Upper lobe of left lung (tissue), 6 donors: ENCODE data around the gene ACTR1B. TPM values are rescaled to one million over a fixed set of nuclear protein-coding genes. Genes with fewer than 3 reads are reported as not detected.
"Not testable (repeated sequence)": the region's sequence is repeated elsewhere in the genome, so short reads cannot be mapped to it uniquely, and the experiment has no call there.

ENCODE experiments used
- ATAC-seq, 2 donors: fragments of 200-7000 bp; cut with Tn5 transposase; one replicate each; pipeline ENCODE4 v1.9.1; 2022; ENCODE audit warnings: mild to moderate bottlenecking in 2 of 2, moderate library complexity in 2 of 2; ENCODE audit not compliant: low FRiP score in 2 of 2
- DNase-seq, 2 donors: peaks; one replicate each; pipeline ENCODE4 v3.0.0-alpha.2; 2019 to 2020
- H3K27ac ChIP-seq, 4 donors: fragments of 200-600 bp; sonication (generic); one replicate each; pipeline ENCODE4 v1.5.1; 2016 to 2019
- H3K27me3 ChIP-seq, 4 donors: fragments of 200-600 bp; sonication (generic); one replicate each; pipeline ENCODE4 v1.5.1; 2017 to 2019
- H3K36me3 ChIP-seq, 4 donors: fragments of 200-600 bp; sonication (generic); one replicate each; pipeline ENCODE4 v1.5.1; 2016 to 2019
- H3K4me1 ChIP-seq, 4 donors: fragments of 200-600 bp; sonication (generic); one replicate each; pipeline ENCODE4 v1.5.1; 2018 to 2019
- H3K4me3 ChIP-seq, 4 donors: fragments of 200-600 bp; sonication (generic); one replicate each; pipeline ENCODE4 v1.5.1; 2017 to 2019; ENCODE audit warnings: mild to moderate bottlenecking in 2 of 4, moderate library complexity in 1 of 4
- H3K9me3 ChIP-seq, 4 donors: fragments of 200-600 bp; sonication (generic); one replicate each; pipeline ENCODE4 v1.5.1; 2018 to 2019
- EP300 ChIP-seq, 4 donors: sonication (generic); formaldehyde crosslinking; IDR thresholded peaks; one replicate each; pipeline ENCODE4 v1.5.1; 2017; ENCODE audit warnings: antibody characterized with exemption in 4 of 4, control low read depth in 2 of 4
- POLR2A ChIP-seq, 4 donors: fragments of 450-650 bp; IDR thresholded peaks; one replicate each; pipeline ENCODE4 v1.5.1; 2016 to 2017; ENCODE audit warnings: antibody characterized with exemption in 4 of 4, mild to moderate bottlenecking in 2 of 4
- POLR2AphosphoS5 ChIP-seq, 2 donors: sonication (generic); formaldehyde crosslinking; IDR thresholded peaks; one replicate each; pipeline ENCODE4 v1.5.1; 2017; ENCODE audit warnings: antibody characterized with exemption in 2 of 2
- WGBS, 2 donors: methylation state at CpG; one replicate each; pipeline ENCODE4 v1.1.5; 2017 to 2018; 5-methylcytosine and 5-hydroxymethylcytosine counted together
- total RNA-seq, 6 donors: library from RNA; depleted of rRNA in 4 of 6; stranded (reverse); fragments of >200 nt in 4 of 6; gene quantifications; one replicate each; pipeline versions ENCODE4 v1.1.0 to v1.2.1, GENCODE V29; 2016 to 2021
- TF ChIP-seq, protein P1 (sequence below), 6 experiments: fragments of 450-650 bp in 4 of 6; fragments of 200-600 bp in 2 of 6; sonication (generic) in 2 of 6; IDR thresholded peaks; one replicate each; pipeline ENCODE4 v1.5.1; 2016 to 2019; ENCODE audit warnings: antibody characterized with exemption in 6 of 6
- donor health status: DM: no; HTN: no; CAD: no; lungs with moderate emphysema.
- donor health status: DM: no; HTN: yes; CAD: no; lungs with severe emphysema.

ACTR1B gene
- total RNA-seq, 6 donors from 2014 or later = 63.9 to 83.0 (median 69.9) TPM

DNA sequence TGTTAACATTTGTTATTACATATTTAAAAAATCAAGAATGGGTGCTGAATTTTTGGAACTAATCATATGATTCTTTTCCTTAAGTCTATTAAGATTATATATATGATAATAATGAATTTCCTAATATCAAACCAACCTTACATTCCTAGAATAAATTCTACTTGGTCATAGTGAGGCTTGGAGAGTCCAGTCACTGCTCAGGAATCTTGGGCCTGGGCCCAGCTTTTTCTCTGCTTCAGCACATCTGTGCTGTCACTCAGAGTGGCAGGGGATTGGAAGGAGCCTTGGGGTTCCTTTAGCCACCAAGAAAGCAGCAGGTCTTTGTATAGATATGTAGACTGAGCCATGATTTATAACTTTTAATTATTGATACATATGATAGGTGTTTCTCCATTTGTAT, 29.6 kb upstream of the ACTR1B start:
- TF ChIP-seq EP300 (IDR thresholded peaks at IDR 0.05) = no peak
- TF ChIP-seq POLR2AphosphoS5 (IDR thresholded peaks at IDR 0.05) = no peak
- TF ChIP-seq POLR2A (IDR thresholded peaks at IDR 0.05) = no peak
- TF ChIP-seq, protein P1, sequence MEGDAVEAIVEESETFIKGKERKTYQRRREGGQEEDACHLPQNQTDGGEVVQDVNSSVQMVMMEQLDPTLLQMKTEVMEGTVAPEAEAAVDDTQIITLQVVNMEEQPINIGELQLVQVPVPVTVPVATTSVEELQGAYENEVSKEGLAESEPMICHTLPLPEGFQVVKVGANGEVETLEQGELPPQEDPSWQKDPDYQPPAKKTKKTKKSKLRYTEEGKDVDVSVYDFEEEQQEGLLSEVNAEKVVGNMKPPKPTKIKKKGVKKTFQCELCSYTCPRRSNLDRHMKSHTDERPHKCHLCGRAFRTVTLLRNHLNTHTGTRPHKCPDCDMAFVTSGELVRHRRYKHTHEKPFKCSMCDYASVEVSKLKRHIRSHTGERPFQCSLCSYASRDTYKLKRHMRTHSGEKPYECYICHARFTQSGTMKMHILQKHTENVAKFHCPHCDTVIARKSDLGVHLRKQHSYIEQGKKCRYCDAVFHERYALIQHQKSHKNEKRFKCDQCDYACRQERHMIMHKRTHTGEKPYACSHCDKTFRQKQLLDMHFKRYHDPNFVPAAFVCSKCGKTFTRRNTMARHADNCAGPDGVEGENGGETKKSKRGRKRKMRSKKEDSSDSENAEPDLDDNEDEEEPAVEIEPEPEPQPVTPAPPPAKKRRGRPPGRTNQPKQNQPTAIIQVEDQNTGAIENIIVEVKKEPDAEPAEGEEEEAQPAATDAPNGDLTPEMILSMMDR (IDR thresholded peaks at IDR 0.05) = no peak
- Histone ChIP-seq H3K27ac (no peak overlapping the region), H3K4me1 (peaks cover 0 to 4% (median 0%) of the 10 kb centered on the region in 4 donors), H3K27me3 (no peaks in the 10 kb centered on the region), H3K36me3 (no peaks in the 10 kb centered on the region), H3K4me3 (no peak overlapping the region), H3K9me3 (no peaks in the 10 kb centered on the region)
- DNase-seq = no peak
- no peak for ATAC-seq

DNA sequence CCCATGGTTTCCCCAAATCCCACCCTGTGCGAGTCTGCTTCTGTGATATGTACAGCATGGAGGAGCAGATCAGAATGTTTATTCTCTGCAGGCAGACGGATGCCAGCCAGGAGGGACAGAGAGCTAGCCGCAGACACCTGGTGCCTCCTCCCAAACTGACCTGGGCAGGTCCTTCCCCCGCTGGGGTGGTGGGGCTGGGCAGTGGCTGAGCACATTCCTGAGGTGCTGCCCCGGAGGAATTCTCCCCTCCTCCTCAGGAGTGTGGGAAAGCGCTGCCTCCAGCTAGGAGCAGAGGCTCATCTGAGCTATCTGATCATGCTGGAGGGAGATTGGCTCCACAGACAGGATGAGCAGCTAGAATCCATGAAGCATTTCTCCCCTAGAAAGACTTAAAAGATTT, 27.3 kb upstream of the ACTR1B start:
- 50 to 75% methylated on average over 6 of the region's 6 CpGs for WGBS, 2 donors
- no peak overlapping the region for H3K4me3 ChIP-seq
- no peak for DNase-seq

DNA sequence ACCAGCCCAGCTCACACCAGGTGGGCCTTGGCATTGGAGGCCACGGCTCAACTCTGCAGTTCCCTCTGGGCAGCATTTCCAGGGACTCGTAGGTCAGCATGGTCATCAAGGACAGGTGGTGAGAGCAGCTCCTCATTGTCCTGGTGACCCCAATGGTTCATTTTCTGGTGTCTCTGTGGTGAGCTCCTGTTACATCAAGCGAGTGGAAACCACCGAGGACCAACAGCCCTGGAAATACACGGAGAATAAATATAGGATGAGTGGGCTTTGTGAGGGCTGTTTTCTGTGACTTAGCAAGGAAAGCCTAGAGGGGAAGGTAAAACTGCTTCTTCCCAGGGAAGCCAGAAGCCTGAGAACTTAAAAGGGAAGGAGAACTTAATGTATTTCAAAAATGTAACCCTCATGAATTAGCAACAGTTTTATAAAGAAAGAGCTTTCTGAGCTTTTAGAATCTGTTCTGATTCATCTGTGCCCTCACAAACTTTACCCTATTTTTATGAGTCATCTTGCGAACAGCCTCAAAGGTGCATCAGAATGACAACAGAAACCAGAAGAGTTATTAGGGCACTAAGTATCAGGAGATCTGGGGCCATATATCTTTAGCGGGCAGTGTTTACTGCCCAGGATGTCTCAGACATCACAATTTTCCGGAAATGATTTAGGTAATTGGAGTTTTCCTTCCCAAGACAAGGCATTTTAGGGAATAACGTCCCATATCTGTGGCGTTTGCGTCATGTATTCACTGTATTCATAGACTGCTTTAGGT, 24.4 kb upstream of the ACTR1B start:
- H3K27me3 ChIP-seq = no peaks in the 10 kb centered on the region
- no peak for ATAC-seq
- no peak overlapping the region for H3K27ac ChIP-seq
- H3K9me3 ChIP-seq = no peaks in the 10 kb centered on the region
- H3K4me3 ChIP-seq = no peak overlapping the region
- no peak for DNase-seq
- 87 to 92% methylated on average over 9 to 10 of the region's 11 CpGs for WGBS, 2 donors
- H3K36me3 ChIP-seq = no peaks in the 10 kb centered on the region
- no peaks in the 10 kb centered on the region for H3K4me1 ChIP-seq
- TF ChIP-seq, protein P1 (IDR thresholded peaks at IDR 0.05) = no peak
- no peak for TF ChIP-seq EP300 (IDR thresholded peaks at IDR 0.05)
- no peak for TF ChIP-seq POLR2AphosphoS5 (IDR thresholded peaks at IDR 0.05)
- TF ChIP-seq POLR2A (IDR thresholded peaks at IDR 0.05) = no peak

More for the DNA sequence above, 27.3 kb upstream of the ACTR1B start:
- Histone ChIP-seq H3K9me3 (no peaks in the 10 kb centered on the region), H3K27me3 (no peaks in the 10 kb centered on the region), H3K27ac (no peak overlapping the region), H3K36me3 (no peaks in the 10 kb centered on the region), H3K4me1 (no peaks in the 10 kb centered on the region)
- ATAC-seq = peak in 1 of 2 donors; percentile 53
- TF ChIP-seq EP300 (IDR thresholded peaks at IDR 0.05) (no peak), POLR2A (IDR thresholded peaks at IDR 0.05) (no peak), POLR2AphosphoS5 (IDR thresholded peaks at IDR 0.05) (no peak)
- TF ChIP-seq, protein P1 (IDR thresholded peaks at IDR 0.05) = no peak

DNA sequence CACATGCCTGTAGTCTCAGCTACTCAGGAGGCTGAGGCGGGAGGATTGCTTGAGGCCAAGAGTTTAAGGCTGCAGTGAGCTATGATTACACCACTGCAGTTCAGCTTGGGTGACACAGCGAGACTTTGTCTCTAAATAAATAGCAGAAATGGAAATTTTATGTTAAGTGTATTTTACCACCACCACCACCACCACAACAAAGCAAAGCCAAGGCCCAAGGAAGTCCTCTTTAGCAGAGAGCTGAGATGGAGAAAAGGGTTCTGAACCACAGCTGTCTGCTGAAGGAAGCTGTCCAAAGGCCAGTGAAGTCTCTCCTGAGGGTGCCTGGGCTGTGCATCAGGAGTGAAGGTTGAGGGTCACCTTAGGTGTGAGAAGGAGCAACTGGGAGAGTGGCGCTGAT, 23.4 kb upstream of the ACTR1B start:
- ATAC-seq, H3K27me3 ChIP-seq, H3K4me1 ChIP-seq, H3K9me3 ChIP-seq, H3K27ac ChIP-seq, H3K4me3 ChIP-seq, DNase-seq, H3K36me3 ChIP-seq: not testable (repeated sequence)
- 84 to 90% methylated on average over 2 of the region's 3 CpGs for WGBS, 2 donors

DNA sequence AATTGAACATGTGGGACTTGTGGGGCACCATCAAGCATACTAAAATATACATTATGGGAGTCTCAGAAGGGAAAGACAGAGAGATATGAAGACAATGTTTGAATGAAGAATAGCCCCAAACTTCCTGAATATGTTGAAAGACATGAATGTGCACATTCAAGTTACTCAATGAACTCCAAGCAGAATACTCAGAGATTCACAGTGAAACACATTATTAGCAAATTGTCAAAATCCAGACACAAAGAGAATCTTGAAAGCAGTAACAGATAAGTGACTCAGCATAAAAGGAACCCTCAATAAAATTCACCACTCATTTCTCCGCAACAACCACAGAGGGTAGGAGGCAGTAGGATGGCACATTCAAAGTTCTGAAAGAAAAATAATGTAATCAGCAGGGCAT, 14.5 kb upstream of the ACTR1B start:
- TF ChIP-seq POLR2A (IDR thresholded peaks at IDR 0.05) = no peak
- Histone ChIP-seq H3K9me3 (no peaks in the 10 kb centered on the region), H3K27ac (no peak overlapping the region), H3K27me3 (no peaks in the 10 kb centered on the region), H3K4me1 (no peaks in the 10 kb centered on the region), H3K36me3 (no peaks in the 10 kb centered on the region), H3K4me3 (no peak overlapping the region)
- WGBS, 2 donors = 89 to 94% methylated on average over 1 of the region's 1 CpG
- DNase-seq (no peak), ATAC-seq (no peak)

DNA sequence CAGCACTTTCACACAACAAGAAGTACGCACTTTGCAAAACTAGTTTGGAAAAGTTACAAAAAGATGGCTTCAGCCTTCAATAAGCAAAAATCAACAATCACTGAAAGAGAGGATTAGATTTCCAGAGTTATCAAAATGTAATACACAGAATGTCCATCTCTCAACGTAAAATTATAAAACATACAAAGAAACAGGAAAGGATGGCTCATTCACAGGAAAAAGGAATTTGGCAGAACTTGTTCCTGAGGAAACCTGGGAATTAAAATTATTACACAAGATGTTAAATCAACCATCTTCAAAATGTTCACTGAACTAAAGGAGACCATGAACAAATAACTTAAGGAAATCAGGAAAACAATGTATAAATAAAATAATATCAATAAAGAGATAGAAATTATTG, 13.6 kb upstream of the ACTR1B start:
- H3K27ac ChIP-seq = no peak overlapping the region
- no peaks in the 10 kb centered on the region for H3K36me3 ChIP-seq
- H3K27me3 ChIP-seq = no peaks in the 10 kb centered on the region
- H3K4me3 ChIP-seq = no peak overlapping the region
- no peaks in the 10 kb centered on the region for H3K9me3 ChIP-seq
- TF ChIP-seq POLR2AphosphoS5 (IDR thresholded peaks at IDR 0.05) = no peak
- no peak for TF ChIP-seq EP300 (IDR thresholded peaks at IDR 0.05)
- TF ChIP-seq POLR2A (IDR thresholded peaks at IDR 0.05) = no peak
- TF ChIP-seq, protein P1 (IDR thresholded peaks at IDR 0.05) = no peak
- no peaks in the 10 kb centered on the region for H3K4me1 ChIP-seq
- WGBS, 2 donors = 74 to 88% methylated on average over 2 of the region's 2 CpGs
- DNase-seq (no peak), ATAC-seq (no peak)
